Liver (tissue), 9 donors: ENCODE measurements around the gene ABT1. TPM values are rescaled to one million over a fixed set of nuclear protein-coding genes. Genes with fewer than 3 reads are reported as not detected.
A peak's percentile ranks its signal among the peaks of the same experiment; 100 is the strongest.

ENCODE experiments used
- DNase-seq: peaks from one replicate; pipeline ENCODE4 v3.0.0-alpha.2; 2017; ENCODE audit warnings: low spot score
- H3K27ac ChIP-seq, 2 donors: one replicate each; pipeline ENCODE4 v1.7.0; 2013; ENCODE audit warnings: inconsistent platforms in 2 of 2, low read length in 2 of 2, control low read depth in 1 of 2, low read depth in 1 of 2, mild to moderate bottlenecking in 1 of 2
- H3K27me3 ChIP-seq, 4 donors: one replicate each; pipeline versions ENCODE4 v1.6.1 to v1.7.0; 2013; ENCODE audit warnings: low read length in 3 of 4, inconsistent platforms in 1 of 4, mild to moderate bottlenecking in 1 of 4, moderate library complexity in 1 of 4; ENCODE audit not compliant: control insufficient read depth in 4 of 4, insufficient read depth in 4 of 4
- H3K36me3 ChIP-seq, 4 donors: one replicate each; pipeline versions ENCODE4 v1.6.1 to v1.7.0; 2013; ENCODE audit warnings: low read length in 3 of 4, mild to moderate bottlenecking in 3 of 4, low read depth in 1 of 4, moderate library complexity in 1 of 4; ENCODE audit not compliant: control insufficient read depth in 4 of 4, insufficient read depth in 3 of 4
- H3K4me1 ChIP-seq, 4 donors: one replicate each; pipeline versions ENCODE4 v1.6.1 to v1.7.0; 2013; ENCODE audit warnings: low read length in 3 of 4, mild to moderate bottlenecking in 3 of 4, moderate library complexity in 1 of 4; ENCODE audit not compliant: control insufficient read depth in 4 of 4, insufficient read depth in 4 of 4
- H3K4me3 ChIP-seq, 3 donors: one replicate each; pipeline versions ENCODE4 v1.6.1 to v1.7.0; 2013; ENCODE audit warnings: low read length in 3 of 3, control low read depth in 1 of 3, low read depth in 1 of 3, mild to moderate bottlenecking in 1 of 3
- H3K9ac ChIP-seq, 2 donors: one replicate each; pipeline ENCODE4 v1.7.0; 2013; ENCODE audit warnings: low read length in 2 of 2, mild to moderate bottlenecking in 2 of 2, moderate library complexity in 2 of 2, control low read depth in 1 of 2, low read depth in 1 of 2
- H3K9me3 ChIP-seq, 4 donors: one replicate each; pipeline versions ENCODE4 v1.6.1 to v1.7.0; 2013; ENCODE audit warnings: low read length in 3 of 4; ENCODE audit not compliant: control insufficient read depth in 4 of 4
- CTCF ChIP-seq: fragments of 150-350 bp; IDR thresholded peaks from 2 replicates; pipeline ENCODE4 v1.5.1; 2017; ENCODE audit warnings: improper control_type of control experiment, low read depth, low read length; ENCODE audit not compliant: missing input control
- EGR1 ChIP-seq, 2 donors: IDR thresholded peaks; 2 replicates each; pipeline ENCODE4 v1.6.1; 2016 to 2018; ENCODE audit warnings: antibody characterized with exemption in 2 of 2, low read depth in 2 of 2
- FOXA1 ChIP-seq: IDR thresholded peaks from 2 replicates; pipeline ENCODE4 v1.6.1; 2016; ENCODE audit warnings: antibody characterized with exemption
- FOXA2 ChIP-seq: IDR thresholded peaks from 2 replicates; pipeline ENCODE4 v1.6.1; 2016; ENCODE audit warnings: antibody characterized with exemption
- GABPA ChIP-seq, 2 donors: IDR thresholded peaks in 1 of 2; conservative IDR thresholded peaks in 1 of 2; 2 replicates each; pipeline ENCODE4 v1.6.1; 2016; ENCODE audit warnings: antibody characterized with exemption in 2 of 2, mild to moderate bottlenecking in 1 of 2, moderate library complexity in 1 of 2
- HNF4A ChIP-seq, 2 donors: conservative IDR thresholded peaks; 2 replicates each; pipeline ENCODE4 v1.6.1; 2016; ENCODE audit warnings: antibody characterized with exemption in 2 of 2, mild to moderate bottlenecking in 2 of 2
- HNF4G ChIP-seq: IDR thresholded peaks from 2 replicates; pipeline ENCODE4 v1.6.1; 2016; ENCODE audit warnings: antibody characterized with exemption
- JUND ChIP-seq, 2 donors: IDR thresholded peaks; 2 replicates each; pipeline ENCODE4 v1.6.1; 2016; ENCODE audit warnings: antibody characterized with exemption in 2 of 2
- MAX ChIP-seq: IDR thresholded peaks from 2 replicates; pipeline ENCODE4 v1.6.1; 2016; ENCODE audit warnings: antibody characterized with exemption
- NR2F2 ChIP-seq: IDR thresholded peaks from 2 replicates; pipeline ENCODE4 v1.6.1; 2016; ENCODE audit warnings: antibody characterized with exemption
- RAD21 ChIP-seq, 2 donors: IDR thresholded peaks; 2 replicates each; pipeline ENCODE4 v1.6.1; 2016; ENCODE audit warnings: antibody characterized with exemption in 2 of 2, mild to moderate bottlenecking in 2 of 2
- REST ChIP-seq: IDR thresholded peaks from 2 replicates; pipeline ENCODE4 v1.6.1; 2016; ENCODE audit warnings: antibody characterized with exemption, mild to moderate bottlenecking
- RXRA ChIP-seq, 2 donors: IDR thresholded peaks; 2 replicates each; pipeline ENCODE4 v1.6.1; 2017 to 2018; ENCODE audit warnings: antibody characterized with exemption in 2 of 2, mild to moderate bottlenecking in 1 of 2
- SP1 ChIP-seq: IDR thresholded peaks from 2 replicates; pipeline ENCODE4 v1.6.1; 2018; ENCODE audit warnings: antibody characterized with exemption, mild to moderate bottlenecking
- TAF1 ChIP-seq: conservative IDR thresholded peaks from 2 replicates; pipeline ENCODE4 v1.6.1; 2016; ENCODE audit warnings: antibody characterized with exemption, mild to moderate bottlenecking
- YY1 ChIP-seq: IDR thresholded peaks from 2 replicates; pipeline ENCODE4 v1.6.1; 2016; ENCODE audit warnings: antibody characterized with exemption, mild to moderate bottlenecking
- ZBTB33 ChIP-seq: IDR thresholded peaks from 2 replicates; pipeline ENCODE4 v1.6.1; 2016; ENCODE audit warnings: antibody characterized with exemption
- WGBS: extraction: QIAGEN DNeasy Blood & Tissue Kit; methylation state at CpG from one replicate; pipeline ENCODE4 v1.1.7; 2013; 5-methylcytosine and 5-hydroxymethylcytosine counted together
- polyA plus RNA-seq, 2 donors: library from polyadenylated mRNA; stranded (reverse) in 1 of 2; unstranded in 1 of 2; fragments of 200-250 nt in 1 of 2; fragments of >200 nt in 1 of 2; fragmentation: Nextera tagmentation in 1 of 2; extraction: Ambion mirVana in 1 of 2; gene quantifications; one replicate each; pipeline versions ENCODE4 v1.2.1 to v1.2.3, GENCODE V29; 2013 to 2015
- total RNA-seq, 2 donors: library from RNA; depleted of rRNA; stranded (reverse); fragments of >200 nt; gene quantifications; one replicate each; pipeline ENCODE4 v1.2.3, GENCODE V29; 2014
- donor health status: healthy.
- donor health status: healthy.
- donor health status: healthy.
- donor health status: healthy.
- donor health status: healthy.

Gene ABT1
- total and polyA plus RNA-seq, 4 donors = 8.3 to 13.0 (median 10.0) TPM

GRCh38 chr6:26563488-26563887 lies 33.3 kb upstream of the ABT1 start:
- no peak for DNase-seq
- H3K27me3 ChIP-seq = no peaks in the 10 kb centered on the region
- H3K27ac ChIP-seq = no peak overlapping the region
- 81% methylated on average over 6 of the region's 6 CpGs for WGBS
- peaks cover 0 to 2% (median 0%) of the 10 kb centered on the region in 4 donors for H3K4me1 ChIP-seq
- TF ChIP-seq ZBTB33 (no peak), JUND (IDR thresholded peaks at IDR 0.05) (no peak), EGR1 (IDR thresholded peaks at IDR 0.05; ENCODE audit: low read depth in 2 of 2) (no peak), HNF4A (conservative IDR thresholded peaks at IDR 0.05) (no peak), RAD21 (IDR thresholded peaks at IDR 0.05) (no peak), MAX (no peak), SP1 (no peak), HNF4G (no peak), FOXA1 (no peak), YY1 (no peak), RXRA (IDR thresholded peaks at IDR 0.05) (no peak), REST (no peak)
- no peak overlapping the region for H3K4me3 ChIP-seq
- no peaks in the 10 kb centered on the region for H3K9me3 ChIP-seq
- no peaks in the 10 kb centered on the region for H3K36me3 ChIP-seq
- H3K9ac ChIP-seq = no peak overlapping the region

- peaks cover 0 to 11% (median 7%) of the 10 kb centered on the region in 4 donors for H3K4me1 ChIP-seq
- WGBS = 5% methylated on average over 34 of the region's 34 CpGs
- no peak overlapping the region for H3K27ac ChIP-seq
- no peaks in the 10 kb centered on the region for H3K9me3 ChIP-seq
- H3K4me3 ChIP-seq = peak overlapping the region; percentile 6 to 35 (median 30)
- H3K9ac ChIP-seq = no peak overlapping the region
- no peaks in the 10 kb centered on the region for H3K36me3 ChIP-seq
- DNase-seq = peak; percentile 98
- H3K27me3 ChIP-seq = no peaks in the 10 kb centered on the region
- TF ChIP-seq CTCF (no peak), NR2F2 (no peak), FOXA1 (no peak), HNF4G (no peak), HNF4A (conservative IDR thresholded peaks at IDR 0.05) (no peak), SP1 (peak; percentile 15), FOXA2 (peak; percentile 46), TAF1 (no peak), MAX (no peak), RXRA (IDR thresholded peaks at IDR 0.05) (peak in 1 of 2 donors; percentile 41), GABPA (IDR thresholded peaks at IDR 0.05 in 1 of 2, conservative IDR thresholded peaks at IDR 0.05 in 1 of 2) (no peak), EGR1 (IDR thresholded peaks at IDR 0.05; ENCODE audit: low read depth in 2 of 2) (peak in 1 of 2 donors; percentile 29), RAD21 (IDR thresholded peaks at IDR 0.05) (peak; percentile 22 to 24), JUND (IDR thresholded peaks at IDR 0.05) (peak in 1 of 2 donors; percentile 21), ZBTB33 (no peak), YY1 (peak; percentile 23)
These were observed 27.9 kb upstream of the ABT1 start for GRCh38 chr6:26568601-26569432.
